SK-N-SH (cell line): Measurements from ENCODE around the gene TJP2.

Experiments used
- CTCF ChIP-seq: fragments of 200-600 bp; sonication (generic); IDR thresholded peaks from 2 replicates; pipeline ENCODE4 v1.6.1; 2017; ENCODE audit warnings: antibody characterized with exemption, mild to moderate bottlenecking, moderate library complexity
- FOSL2 ChIP-seq: IDR thresholded peaks from 2 replicates; pipeline ENCODE4 v1.4.0; 2012; ENCODE audit warnings: low read depth, mild to moderate bottlenecking, moderate library complexity, borderline replicate concordance
- POLR2AphosphoS5 ChIP-seq: IDR thresholded peaks from 2 replicates; pipeline ENCODE4 v1.6.1; 2012; ENCODE audit warnings: low read depth, low read length
- RCOR1 ChIP-seq: fragments of 150-350 bp; IDR thresholded peaks from 2 replicates; pipeline ENCODE4 v1.6.1; 2017; ENCODE audit warnings: antibody characterized with exemption, low read length
- REST ChIP-seq: IDR thresholded peaks from 2 replicates; pipeline ENCODE4 v1.6.1; 2012; ENCODE audit warnings: mild to moderate bottlenecking, low read depth, low read length, moderate library complexity
- RFX5 ChIP-seq: IDR thresholded peaks from 2 replicates; pipeline ENCODE4 v1.6.1; 2012; ENCODE audit warnings: mild to moderate bottlenecking, improper control_type of control experiment, low read length
- SMC3 ChIP-seq: IDR thresholded peaks from 2 replicates; pipeline ENCODE4 v1.6.1; 2012; ENCODE audit warnings: low read depth, low read length, improper control_type of control experiment

GRCh38 chr9:69149321-69149807, 24.7 kb upstream of the TJP2 start:
- TF ChIP-seq RFX5 (no peak), CTCF (peak; percentile 31), SMC3 (no peak), FOSL2 (no peak), REST (no peak), POLR2AphosphoS5 (no peak), RCOR1 (no peak)
